Measurements from ENCODE around the gene BRSK2.
"Not testable (repeated sequence)": the region's sequence is repeated elsewhere in the genome, so short reads cannot be mapped to it uniquely, and the experiment has no call there.

The BRSK2 gene

DNA sequence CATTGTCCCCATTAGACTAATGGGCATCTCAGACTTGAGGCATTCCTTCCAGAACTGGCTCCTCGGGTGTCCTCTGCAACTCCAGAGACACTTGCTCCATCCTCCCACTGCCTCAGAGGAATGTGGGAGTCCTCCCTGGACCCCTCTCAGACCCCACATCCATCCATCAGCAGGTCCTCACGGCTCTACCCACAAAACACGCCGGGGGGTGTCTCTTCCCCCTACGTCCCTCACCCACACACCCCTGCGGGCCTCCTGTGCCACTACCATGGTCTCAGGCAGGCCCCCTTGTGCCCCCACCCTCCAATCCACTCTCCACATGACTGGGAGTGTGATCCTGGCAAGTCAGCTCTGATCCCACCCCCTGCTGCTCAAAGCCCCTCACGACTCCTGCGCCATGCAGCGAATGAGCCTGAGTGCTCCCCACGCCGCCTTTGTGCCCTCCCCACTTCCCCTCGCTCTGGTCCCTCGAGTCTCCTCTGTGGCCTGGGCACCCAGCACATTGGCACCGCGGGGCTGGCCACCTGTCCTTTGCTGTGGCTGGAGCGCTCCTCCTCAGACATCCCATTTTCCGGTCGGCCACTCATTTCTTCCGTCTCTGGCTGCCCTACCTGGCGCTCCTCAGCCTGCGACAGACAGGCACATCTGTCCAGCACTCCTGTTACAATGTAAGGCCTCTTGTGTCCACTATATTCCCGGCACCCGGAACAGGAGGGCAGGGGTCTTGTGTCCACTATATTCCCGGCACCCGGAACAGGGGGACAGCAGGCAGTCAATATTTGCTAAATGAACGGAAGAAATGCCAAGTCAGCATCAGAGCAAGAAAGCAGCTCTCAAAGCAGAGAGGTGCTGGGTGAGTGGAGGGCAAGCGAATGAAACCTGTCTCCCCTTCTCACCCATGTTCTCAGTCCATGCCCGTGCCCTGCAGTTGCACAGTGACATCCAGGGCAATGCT is 111.0 kb downstream of the BRSK2 start:
- no peak for DNase-seq (ENCODE audit: low read depth)

DNA sequence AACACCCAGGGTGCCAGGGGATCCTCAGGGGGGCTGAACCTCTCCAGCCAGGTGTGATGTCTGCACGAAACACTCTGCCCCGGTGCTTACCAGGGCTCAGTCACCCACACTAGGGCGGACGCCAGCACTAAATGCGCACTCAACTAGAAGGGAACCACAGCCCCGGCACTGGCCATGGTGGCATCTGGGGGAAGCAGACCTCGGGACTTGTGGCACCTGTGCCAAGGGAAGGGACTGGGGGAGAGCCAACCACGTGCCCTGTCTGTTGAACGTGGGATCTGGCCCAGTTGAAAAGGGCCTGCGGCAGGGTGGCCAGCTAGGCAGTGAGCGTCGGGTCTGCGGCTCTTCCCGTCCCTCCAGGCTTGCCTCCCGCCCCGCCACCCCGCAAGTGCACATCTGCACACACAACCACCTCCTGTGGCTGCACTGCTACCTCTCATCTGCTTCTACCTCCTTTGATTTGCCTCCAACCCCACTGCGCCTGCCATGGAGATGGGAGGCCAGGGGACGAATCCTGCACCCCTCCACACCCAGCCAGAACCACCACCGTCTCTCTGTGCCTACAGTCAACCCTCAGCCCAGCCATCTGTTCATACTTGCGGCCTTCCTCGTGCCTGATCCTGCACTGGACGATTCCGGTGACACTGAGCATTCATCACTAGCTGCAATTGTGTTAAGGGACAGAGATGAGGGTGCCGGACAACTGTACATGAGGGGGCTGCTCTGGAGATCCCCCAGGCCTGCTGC is 111.9 kb downstream of the BRSK2 start:
- no peak for DNase-seq (ENCODE audit: low read depth)

DNA sequence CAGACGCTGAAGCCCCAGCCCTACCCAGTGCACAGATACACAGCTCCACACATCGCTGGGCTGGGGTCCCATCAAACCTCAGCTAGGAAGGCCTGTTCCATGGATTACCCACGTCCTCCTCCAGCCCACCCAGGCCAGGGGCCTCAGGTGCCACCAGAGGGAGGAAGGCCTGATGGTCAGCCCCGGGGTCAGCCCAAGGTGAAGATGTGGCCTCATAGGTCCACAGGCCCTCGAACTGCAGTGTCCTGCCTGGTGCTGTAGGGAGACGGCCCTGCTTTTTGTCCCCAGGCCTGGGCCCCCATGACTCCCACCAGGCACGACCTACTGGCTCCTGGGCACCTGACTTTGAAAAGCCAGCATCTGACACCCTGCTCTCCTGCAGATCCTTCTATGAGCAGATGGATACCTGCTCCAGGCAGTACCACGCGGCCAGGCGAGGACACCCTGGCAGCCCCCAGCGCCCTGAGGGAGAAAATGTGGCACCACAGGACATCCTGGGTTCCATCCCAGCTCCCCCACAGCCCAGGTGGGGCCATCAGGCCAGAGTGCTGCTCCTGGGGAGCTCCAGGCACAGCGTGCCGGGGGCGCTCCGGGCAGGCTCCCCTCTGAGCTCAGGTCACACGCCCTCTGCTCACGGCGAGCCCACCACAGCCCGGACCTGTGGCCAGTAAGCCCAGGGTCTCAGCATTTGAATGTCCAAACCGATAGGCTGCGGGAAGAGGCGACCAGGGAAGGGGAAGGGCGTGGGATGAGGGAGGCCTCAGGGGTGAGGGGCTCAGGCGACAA is 112.6 kb downstream of the BRSK2 start:
- no peak for DNase-seq (ENCODE audit: low read depth)

DNA sequence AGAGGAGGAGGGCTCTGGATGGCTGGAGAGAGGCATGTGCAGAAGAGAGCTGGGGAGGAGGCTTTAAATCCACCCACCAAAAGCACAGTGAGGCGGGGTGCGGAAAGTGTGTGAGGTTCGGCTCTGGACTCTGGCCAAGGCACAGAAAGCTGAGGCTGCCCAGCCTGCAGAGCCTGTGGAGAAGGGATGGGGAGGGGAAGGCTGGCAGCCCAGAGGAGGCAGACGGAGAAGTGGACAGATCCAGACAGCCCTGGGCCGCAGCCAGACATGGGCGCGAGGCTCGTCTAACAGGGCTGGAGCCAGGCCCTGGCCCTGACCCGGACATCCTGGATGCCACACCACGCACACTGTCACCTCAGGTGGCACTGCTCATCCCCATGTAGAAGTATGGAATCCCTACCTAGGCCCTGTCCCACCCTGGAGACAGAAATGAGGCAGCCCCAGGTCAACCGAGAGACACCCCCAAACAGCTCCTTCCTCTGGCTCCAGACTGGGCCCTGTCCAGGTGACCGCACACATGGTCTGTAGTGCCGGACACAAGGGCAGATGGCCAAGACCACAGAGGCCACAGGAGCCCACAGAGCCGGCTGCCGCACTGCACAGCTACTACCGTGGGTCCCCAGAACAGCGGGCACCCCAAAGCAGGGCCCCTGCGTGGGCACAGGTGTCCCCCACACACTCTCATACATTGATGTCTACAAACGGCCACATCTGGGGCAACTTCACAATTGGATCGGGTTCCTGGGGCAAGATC is 113.4 kb downstream of the BRSK2 start:
- no peak for DNase-seq (ENCODE audit: low read depth)

DNA sequence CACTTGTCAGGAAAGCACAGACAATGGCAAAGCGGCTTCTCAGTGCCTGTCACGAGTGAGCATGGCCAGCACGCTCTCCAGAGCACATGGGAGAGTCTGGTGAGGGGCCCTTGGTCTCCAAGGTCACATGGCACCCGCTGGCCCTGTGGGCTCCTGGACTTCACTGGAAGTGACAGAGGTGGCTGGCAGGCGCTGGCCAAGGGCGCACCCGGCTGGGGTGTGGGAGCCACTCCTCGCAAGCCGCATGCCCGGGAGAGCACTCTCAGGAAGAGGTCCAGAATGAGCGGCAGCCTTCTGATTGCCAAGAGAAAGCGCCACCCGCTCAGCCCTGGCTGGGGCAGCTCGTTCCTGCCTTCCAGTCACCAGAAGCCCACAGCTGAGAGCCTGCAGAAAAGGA is 114.0 kb downstream of the BRSK2 start:
- no peak for DNase-seq (ENCODE audit: low read depth)

DNA sequence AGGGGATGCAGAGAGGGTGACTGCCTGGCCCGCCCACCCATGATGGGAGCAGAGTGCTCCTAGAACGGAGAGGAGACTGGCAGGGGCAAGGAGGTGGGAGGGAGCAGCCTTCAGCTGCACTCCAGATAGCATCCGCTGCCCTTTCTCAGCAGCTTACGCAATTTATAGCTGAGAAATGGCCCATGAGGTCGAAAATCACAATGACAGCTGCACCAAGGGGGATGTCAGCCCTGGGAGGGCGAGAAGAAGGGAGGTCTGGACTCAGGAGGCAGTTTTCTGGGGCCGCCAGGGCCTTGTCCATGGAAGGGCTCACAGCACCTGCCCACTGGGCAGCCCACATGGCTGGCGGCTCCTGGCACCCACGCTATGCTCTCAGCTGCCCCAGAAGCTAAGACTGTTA is 114.4 kb downstream of the BRSK2 start:
- DNase-seq (ENCODE audit: low read depth) = no peak

DNA sequence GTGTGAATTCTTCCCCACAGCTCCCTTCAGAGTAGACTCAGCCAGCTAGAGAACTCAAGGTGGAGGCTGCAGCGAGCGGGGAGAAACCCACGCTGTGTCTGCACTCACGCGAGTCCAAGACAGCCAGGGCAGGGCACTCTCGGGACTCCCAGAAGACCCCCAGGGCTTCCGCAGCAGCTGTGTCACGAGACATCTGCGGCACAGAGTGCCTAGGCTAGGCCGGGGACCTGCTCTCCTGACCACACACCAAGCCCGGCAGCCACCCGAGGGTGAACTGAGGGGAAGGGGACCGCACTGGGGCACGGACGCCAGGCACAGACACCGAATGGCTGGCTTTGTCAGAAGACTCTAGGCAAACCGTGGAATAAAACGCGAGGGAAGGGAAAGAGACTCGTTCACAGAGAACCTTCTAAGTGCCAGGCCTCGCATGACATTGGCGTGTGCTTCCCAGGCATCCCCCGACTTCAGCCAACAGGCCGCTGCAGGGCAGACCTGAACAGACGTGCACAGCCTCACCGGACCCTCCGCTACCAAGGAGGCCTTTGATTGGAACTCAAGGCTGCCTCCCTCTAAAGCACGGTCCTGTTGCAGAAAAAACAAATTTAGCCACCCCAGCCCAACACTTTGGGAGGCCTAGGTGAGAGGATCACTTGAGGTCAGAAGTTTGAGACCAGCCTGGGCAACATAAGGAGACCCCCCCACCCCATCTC is 115.0 kb downstream of the BRSK2 start:
- DNase-seq (ENCODE audit: low read depth) = no peak

DNA sequence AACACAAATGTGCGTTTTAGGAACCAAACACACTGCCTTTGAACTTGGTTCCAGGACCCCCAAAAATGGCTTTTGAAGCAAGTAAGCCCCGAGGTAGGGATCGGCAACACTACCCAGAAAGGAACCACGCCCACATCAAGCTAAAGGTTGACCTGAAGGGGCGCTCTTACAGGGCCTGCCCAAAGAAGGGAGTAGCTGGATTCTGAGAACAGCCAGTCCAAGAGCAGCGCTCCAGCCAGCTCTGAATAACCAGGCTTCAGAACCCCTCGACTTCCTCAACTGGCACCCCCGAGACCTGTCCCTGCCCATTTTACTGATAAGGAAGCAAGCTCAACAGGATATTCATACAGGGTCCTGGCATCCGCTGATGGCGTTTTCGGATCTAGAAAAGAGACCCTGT is 115.7 kb downstream of the BRSK2 start:
- no peak for DNase-seq (ENCODE audit: low read depth)

DNA sequence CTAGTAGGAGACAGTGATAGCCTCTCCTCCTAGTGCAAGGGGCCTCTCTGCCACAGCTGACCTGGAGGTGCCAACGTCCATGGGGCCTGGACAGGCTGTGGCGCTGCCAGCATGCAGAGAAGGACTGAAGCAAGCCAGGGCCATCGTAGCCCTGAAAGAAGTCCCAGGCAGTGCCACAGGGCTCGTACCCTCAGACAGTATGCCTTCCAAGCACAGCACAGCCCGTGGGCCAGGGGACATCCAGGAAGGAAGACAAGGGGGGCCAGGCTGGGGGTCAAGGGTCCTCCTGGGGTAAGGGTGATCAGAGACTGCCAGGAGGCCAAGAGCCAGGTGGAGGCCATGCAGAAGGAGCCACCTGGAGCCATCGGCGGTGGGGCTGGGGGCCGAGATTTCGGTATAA is 117.2 kb downstream of the BRSK2 start:
- DNase-seq (ENCODE audit: low read depth) = no peak

DNA sequence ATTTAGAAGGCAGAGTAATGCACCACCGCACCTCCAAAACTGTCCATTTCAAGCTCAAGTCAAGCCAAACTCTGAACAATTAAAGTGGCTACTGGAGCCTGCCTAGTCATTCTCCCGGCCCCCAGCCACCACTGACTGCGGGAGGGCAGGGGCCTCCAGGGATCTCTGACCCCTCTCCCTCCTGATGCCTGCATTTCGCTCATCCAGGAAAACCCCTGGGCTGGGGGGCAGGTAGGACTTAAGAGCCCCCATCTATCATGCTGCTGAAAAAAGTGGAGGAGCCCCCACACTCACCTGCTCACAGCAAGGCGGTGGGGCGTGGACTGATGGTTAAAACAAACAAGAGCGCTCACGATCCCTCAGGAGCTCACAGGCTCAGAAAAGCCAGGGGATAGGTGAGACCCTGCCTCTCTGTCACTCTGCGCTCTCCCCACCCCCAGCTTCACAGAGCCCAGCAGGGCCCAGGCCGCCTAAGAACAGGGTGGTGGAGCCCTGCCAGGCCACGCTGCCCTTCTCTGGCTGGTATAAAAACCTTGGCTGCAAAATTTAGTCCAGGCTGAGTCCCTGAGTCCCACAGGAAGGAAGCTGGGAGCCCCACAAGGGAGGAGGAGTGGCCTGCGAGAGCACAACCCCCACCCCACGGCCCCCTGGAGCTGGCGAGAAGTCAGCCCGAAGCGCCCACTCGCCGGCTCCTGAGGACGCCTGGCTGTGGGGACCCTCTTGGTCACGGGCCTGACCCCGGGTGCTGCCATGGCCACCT is 117.8 kb downstream of the BRSK2 start:
- no peak for DNase-seq (ENCODE audit: low read depth)

DNA sequence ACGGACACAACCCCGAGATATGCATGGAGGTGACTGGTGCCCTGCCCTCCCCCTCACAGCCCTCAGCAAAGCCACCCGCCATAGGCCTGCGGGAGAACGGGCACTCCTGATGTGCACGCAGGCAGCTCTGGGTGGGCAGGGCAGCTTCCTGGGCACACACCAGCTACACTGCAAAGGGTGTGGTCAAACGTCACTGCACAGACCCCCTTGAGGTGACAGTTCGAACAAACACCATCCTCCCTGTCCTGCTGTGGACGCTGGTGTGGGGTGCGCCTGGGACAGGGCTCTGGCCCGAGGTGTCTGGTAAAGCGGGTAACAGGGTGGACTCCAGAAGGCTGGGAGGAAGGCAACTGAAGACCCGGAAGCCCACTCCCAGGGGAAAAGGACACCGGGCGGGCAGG is 118.8 kb downstream of the BRSK2 start:
- no peak for DNase-seq (ENCODE audit: low read depth)

DNA sequence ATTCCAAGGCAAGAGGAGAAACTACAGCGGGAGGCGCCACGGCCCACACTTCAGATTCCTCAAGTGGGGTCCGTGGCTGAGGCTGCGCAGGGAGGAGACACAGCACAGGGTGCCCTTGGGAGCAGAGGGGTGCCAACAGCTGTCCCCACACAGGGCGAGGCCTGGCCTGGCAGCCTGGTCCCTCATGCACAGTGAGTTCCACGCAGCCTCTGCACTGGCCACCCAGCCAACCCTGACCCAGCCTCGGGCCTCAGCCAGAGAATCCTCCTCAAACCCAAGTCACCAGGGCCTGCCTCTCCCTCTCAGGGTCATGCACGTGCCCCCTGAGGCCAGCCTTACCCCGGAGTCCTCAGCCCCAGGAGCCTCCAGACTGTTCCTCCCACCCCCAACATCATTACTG is 119.3 kb downstream of the BRSK2 start:
- DNase-seq (ENCODE audit: low read depth) = no peak

DNA sequence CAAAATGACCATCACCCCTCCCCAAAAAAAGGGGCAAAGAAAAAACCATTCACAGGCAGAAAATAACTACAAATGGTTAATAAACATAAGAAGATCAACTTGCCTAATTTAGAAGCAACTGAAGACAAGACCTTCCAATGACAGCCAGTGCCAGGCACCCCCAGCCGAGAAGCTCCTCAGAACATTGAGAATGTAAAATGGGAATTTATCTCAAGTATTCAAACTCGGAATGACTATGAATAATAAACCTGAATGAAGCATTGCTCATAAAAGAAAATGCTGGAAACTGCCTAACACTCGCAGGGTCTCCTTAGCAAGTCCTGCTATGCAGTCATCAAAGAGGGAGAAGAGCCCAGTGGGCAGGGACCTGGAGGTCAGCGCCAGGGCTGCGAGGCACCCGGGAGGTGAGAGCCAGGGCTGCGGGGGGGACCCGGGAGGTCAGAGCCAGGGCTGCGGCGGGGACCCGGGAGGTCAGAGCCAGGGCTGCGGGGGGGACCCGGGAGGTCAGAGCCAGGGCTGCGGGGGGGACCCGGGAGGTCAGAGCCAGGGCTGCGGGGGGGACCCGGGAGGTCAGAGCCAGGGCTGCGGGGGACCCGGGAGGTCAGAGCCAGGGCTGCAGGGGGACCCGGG is 120.0 kb downstream of the BRSK2 start:
- no peak for DNase-seq (ENCODE audit: low read depth)

DNA sequence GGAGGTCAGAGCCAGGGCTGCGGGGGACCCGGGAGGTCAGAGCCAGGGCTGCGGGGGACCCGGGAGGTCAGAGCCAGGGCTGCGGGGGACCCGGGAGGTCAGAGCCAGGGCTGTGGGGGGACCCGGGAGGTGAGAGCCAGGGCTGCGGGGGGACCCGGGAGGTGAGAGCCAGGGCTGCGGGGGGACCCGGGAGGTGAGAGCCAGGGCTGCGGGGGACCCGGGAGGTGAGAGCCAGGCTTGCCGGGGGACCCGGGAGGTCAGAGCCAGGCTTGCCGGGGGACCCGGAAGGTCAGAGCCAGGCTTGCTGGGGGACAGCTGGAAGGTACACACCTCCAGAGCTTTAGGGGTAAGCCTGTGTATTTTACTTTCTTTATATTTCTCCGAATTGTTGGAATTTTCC is 120.6 kb downstream of the BRSK2 start:
- not testable (repeated sequence) for DNase-seq (ENCODE audit: low read depth)

DNA sequence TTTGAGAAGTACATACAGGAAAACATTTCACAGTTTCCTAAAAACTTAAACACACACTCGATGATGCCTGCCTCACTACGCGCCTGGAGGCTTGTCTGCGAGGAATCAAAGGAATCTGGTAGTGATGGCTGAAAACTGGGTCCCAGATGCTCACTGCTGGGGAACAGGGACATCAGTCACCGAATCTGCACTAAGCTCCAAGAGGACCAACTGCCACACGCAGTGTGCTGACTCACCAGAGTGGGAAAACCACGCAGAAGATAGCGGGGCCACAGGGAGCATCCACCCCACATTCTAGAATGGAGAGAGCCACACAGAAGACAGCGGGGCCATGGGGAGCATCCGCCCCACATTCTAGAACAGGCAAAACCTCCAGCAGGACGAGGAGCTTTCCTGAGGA is 121.2 kb downstream of the BRSK2 start:
- DNase-seq (ENCODE audit: low read depth) = no peak

DNA sequence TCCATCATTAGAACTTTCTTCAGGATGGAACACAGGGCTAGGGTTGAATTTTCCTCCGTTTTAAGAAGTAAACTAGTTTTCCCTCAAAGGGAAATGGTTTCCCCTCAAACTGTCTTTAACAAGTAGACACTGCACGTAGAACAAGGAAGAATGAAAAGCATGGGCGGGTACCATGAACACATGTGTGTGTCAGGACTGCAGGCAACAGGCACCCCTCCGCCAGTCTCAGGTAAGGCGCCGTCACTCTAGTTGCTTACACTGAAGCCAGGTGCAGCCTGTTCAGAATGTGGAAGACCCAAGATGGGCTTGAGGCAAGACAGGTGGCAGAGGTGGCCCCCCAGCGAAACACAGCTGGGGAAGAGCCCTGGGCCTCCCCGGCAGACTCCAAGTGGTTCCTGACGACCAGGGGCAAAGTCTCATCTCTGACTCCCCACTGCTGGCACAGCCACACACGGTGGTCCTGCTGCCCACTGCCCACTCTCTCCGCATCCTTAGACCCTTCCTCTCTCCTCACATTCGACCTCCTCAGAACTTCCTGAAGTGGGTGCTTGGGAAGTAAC is 122.3 kb downstream of the BRSK2 start:
- DNase-seq (ENCODE audit: low read depth) = no peak

Data from HS-5 (cell line).